ENCODE results near the gene PP2D1. TPM values are rescaled to one million over a fixed set of nuclear protein-coding genes. Genes with fewer than 3 reads are reported as not detected.
"Not testable (repeated sequence)": the region's sequence is repeated elsewhere in the genome, so short reads cannot be mapped to it uniquely, and the experiment has no call there.

PP2D1 gene
- total RNA-seq, 1 donor from 2014 or later = not detected

GRCh38 chr3:20038699-20039465 is 26.8 kb upstream of the PP2D1 start:
- H3K9me3 Mint-ChIP-seq = no peaks in the 10 kb centered on the region
- H3K4me3 Mint-ChIP-seq = peak overlapping the region; percentile 89
- peaks cover 34% of the 10 kb centered on the region for H3K4me1 Mint-ChIP-seq (ENCODE audit: unreplicated experiment)
- H3K27me3 Mint-ChIP-seq = peaks cover 3% of the 10 kb centered on the region
- peak overlapping the region; percentile 75 for H3K27ac Mint-ChIP-seq
- TF ChIP-seq CTCF (conservative IDR thresholded peaks at IDR 0.05) = no peak
- no peaks in the 10 kb centered on the region for H3K36me3 Mint-ChIP-seq
- no peak for DNase-seq (ENCODE audit: extremely low spot score, unreplicated experiment)

GRCh38 chr3:20037255-20037996 is 25.4 kb upstream of the PP2D1 start:
- Mint-ChIP-seq H3K4me3 (peak overlapping the region; percentile 20), H3K9me3 (no peaks in the 10 kb centered on the region)
- TF ChIP-seq CTCF (conservative IDR thresholded peaks at IDR 0.05) = no peak

GRCh38 chr3:20035019-20035418 is 23.0 kb upstream of the PP2D1 start:
- no peak for TF ChIP-seq CTCF (conservative IDR thresholded peaks at IDR 0.05)

More at GRCh38 chr3:20037255-20037996, 25.4 kb upstream of the PP2D1 start:
- Mint-ChIP-seq H3K4me1 (ENCODE audit: unreplicated experiment) (peaks cover 25% of the 10 kb centered on the region), H3K27ac (no peak overlapping the region), H3K36me3 (no peaks in the 10 kb centered on the region), H3K27me3 (peaks cover 3% of the 10 kb centered on the region)
- no peak for DNase-seq (ENCODE audit: extremely low spot score, unreplicated experiment)

GRCh38 chr3:20031939-20032338 is 19.9 kb upstream of the PP2D1 start:
- not testable (repeated sequence) for DNase-seq (ENCODE audit: extremely low spot score, unreplicated experiment); H3K36me3 Mint-ChIP-seq; H3K4me3 Mint-ChIP-seq; H3K27ac Mint-ChIP-seq; H3K9me3 Mint-ChIP-seq; H3K4me1 Mint-ChIP-seq (ENCODE audit: unreplicated experiment); H3K27me3 Mint-ChIP-seq

More at GRCh38 chr3:20035019-20035418, 23.0 kb upstream of the PP2D1 start:
- Mint-ChIP-seq H3K9me3 (no peaks in the 10 kb centered on the region), H3K4me3 (no peak overlapping the region), H3K36me3 (no peaks in the 10 kb centered on the region), H3K27me3 (peaks cover 3% of the 10 kb centered on the region), H3K27ac (no peak overlapping the region), H3K4me1 (ENCODE audit: unreplicated experiment) (peaks cover 15% of the 10 kb centered on the region)
- no peak for DNase-seq (ENCODE audit: extremely low spot score, unreplicated experiment)

GRCh38 chr3:20028905-20029331 is 16.9 kb upstream of the PP2D1 start:
- H3K4me1 Mint-ChIP-seq (ENCODE audit: unreplicated experiment) = peaks cover 4% of the 10 kb centered on the region
- no peak for TF ChIP-seq CTCF (conservative IDR thresholded peaks at IDR 0.05)
- H3K27ac Mint-ChIP-seq = no peak overlapping the region
- H3K4me3 Mint-ChIP-seq = no peak overlapping the region
- H3K36me3 Mint-ChIP-seq = no peaks in the 10 kb centered on the region
- H3K27me3 Mint-ChIP-seq = no peaks in the 10 kb centered on the region
- no peaks in the 10 kb centered on the region for H3K9me3 Mint-ChIP-seq
- DNase-seq (ENCODE audit: extremely low spot score, unreplicated experiment) = no peak

GRCh38 chr3:20027136-20027535 is 15.1 kb upstream of the PP2D1 start:
- no peaks in the 10 kb centered on the region for H3K27me3 Mint-ChIP-seq
- no peak overlapping the region for H3K4me3 Mint-ChIP-seq
- no peak for TF ChIP-seq CTCF (conservative IDR thresholded peaks at IDR 0.05)
- peaks cover 9% of the 10 kb centered on the region for H3K4me1 Mint-ChIP-seq (ENCODE audit: unreplicated experiment)
- no peaks in the 10 kb centered on the region for H3K36me3 Mint-ChIP-seq
- no peak overlapping the region for H3K27ac Mint-ChIP-seq
- DNase-seq (ENCODE audit: extremely low spot score, unreplicated experiment) = no peak
- no peaks in the 10 kb centered on the region for H3K9me3 Mint-ChIP-seq
